Activated T-helper 1 cell treated with anti-CD3 and anti-CD28 coated beads, Interleukin-2, amount 50 U/mL, for 16 hours (primary cell): Measurements from ENCODE around the gene OR56A3.

ENCODE experiments used
- DNase-seq, 2 donors: peaks; one replicate each; pipeline ENCODE4 v3.0.0-alpha.2; 2020; ENCODE audit warnings: low read depth in 1 of 2, low spot score in 1 of 2

OR56A3 gene

GRCh38 chr11:5968394-5968793 lies 26.3 kb downstream of the OR56A3 start, which contains the start of gene OR56A5:
Gene OR56A5, minus strand, starts transcription at chr11:5968494. Its CDS starts 0 bp downstream, at chr11:5968494.
- no peak for DNase-seq

- no peak for DNase-seq
Observed at GRCh38 chr11:5973530-5973929, 31.5 kb downstream of the OR56A3 start.

GRCh38 chr11:5983443-5983842 lies 41.4 kb downstream of the OR56A3 start:
- DNase-seq, result no peak

- no peak for DNase-seq
Observed at GRCh38 chr11:5986885-5987284, 44.8 kb downstream of the OR56A3 start, which contains the start of gene OR52L1. Gene OR52L1, minus strand, starts transcription at chr11:5986985. Its CDS starts 55 bp downstream, at chr11:5986930.

GRCh38 chr11:5989203-5989602 lies 47.2 kb downstream of the OR56A3 start:
- no peak for DNase-seq

GRCh38 chr11:5992150-5992549 lies 50.1 kb downstream of the OR56A3 start:
- no peak for DNase-seq

- DNase-seq, result no peak
Observed at GRCh38 chr11:5992604-5993251, 50.7 kb downstream of the OR56A3 start.

GRCh38 chr11:5994791-5995190 lies 52.7 kb downstream of the OR56A3 start:
- DNase-seq, result no peak
